ENCODE data around the gene SLC17A2.

Gene SLC17A2

GRCh38 chr6:25942561-25943147 is 12.2 kb upstream of the SLC17A2 start:
- Histone ChIP-seq H3K56ac (ENCODE audit: low read length) (no peak overlapping the region), H3K79me2 (ENCODE audit: control insufficient read depth, insufficient read depth, low read length) (no peaks in the 10 kb centered on the region), H3K4ac (ENCODE audit: low read depth, low read length) (no peak overlapping the region), H3K27me3 (ENCODE audit: insufficient read depth, low read length, poor library complexity) (no peaks in the 10 kb centered on the region), H4K5ac (ENCODE audit: low read length) (no peak overlapping the region), H4K8ac (ENCODE audit: low read depth, low read length) (no peak overlapping the region), H3K79me1 (ENCODE audit: low read length) (no peaks in the 10 kb centered on the region), H3K4me1 (ENCODE audit: control insufficient read depth, low read depth, low read length) (no peaks in the 10 kb centered on the region), H3K4me3 (ENCODE audit: low read length) (no peak overlapping the region), H3K36me3 (ENCODE audit: control insufficient read depth, insufficient read depth, low read length) (no peaks in the 10 kb centered on the region), H3K9ac (ENCODE audit: low read length) (no peak overlapping the region), H2BK5ac (ENCODE audit: low read length) (no peak overlapping the region), H2BK120ac (ENCODE audit: low read depth, low read length) (no peak overlapping the region), H3K18ac (ENCODE audit: low read length) (no peak overlapping the region), H2AK5ac (ENCODE audit: low read length) (no peak overlapping the region), H3K4me2 (ENCODE audit: low read length) (no peak overlapping the region), H3K23ac (ENCODE audit: low read length) (no peak overlapping the region), H3K27ac (ENCODE audit: low read depth, low read length) (no peak overlapping the region), H2BK15ac (replicated peaks; ENCODE audit: low read depth) (no peak overlapping the region)
- peak; percentile 49 for DNase-seq
- WGBS (ENCODE audit: extremely low coverage, insufficient coverage, low lambda C conversion rate), result 100% methylated on average over 1 of the region's 3 CpGs

GRCh38 chr6:25939593-25939992 is 9.1 kb upstream of the SLC17A2 start:
- Histone ChIP-seq H3K4ac (ENCODE audit: low read depth, low read length) (no peak overlapping the region), H2BK5ac (ENCODE audit: low read length) (no peak overlapping the region), H4K8ac (ENCODE audit: low read depth, low read length) (no peak overlapping the region), H3K56ac (ENCODE audit: low read length) (no peak overlapping the region), H3K27me3 (ENCODE audit: insufficient read depth, low read length, poor library complexity) (no peaks in the 10 kb centered on the region), H3K9ac (ENCODE audit: low read length) (no peak overlapping the region), H3K36me3 (ENCODE audit: control insufficient read depth, insufficient read depth, low read length) (no peaks in the 10 kb centered on the region), H4K5ac (ENCODE audit: low read length) (no peak overlapping the region), H3K4me3 (ENCODE audit: low read length) (no peak overlapping the region), H3K23ac (ENCODE audit: low read length) (no peak overlapping the region), H3K79me2 (ENCODE audit: control insufficient read depth, insufficient read depth, low read length) (no peaks in the 10 kb centered on the region), H3K4me1 (ENCODE audit: control insufficient read depth, low read depth, low read length) (no peaks in the 10 kb centered on the region), H2AK5ac (ENCODE audit: low read length) (no peak overlapping the region), H3K18ac (ENCODE audit: low read length) (no peak overlapping the region), H3K27ac (ENCODE audit: low read depth, low read length) (no peak overlapping the region), H2BK120ac (ENCODE audit: low read depth, low read length) (no peak overlapping the region), H3K4me2 (ENCODE audit: low read length) (no peak overlapping the region), H2BK15ac (replicated peaks; ENCODE audit: low read depth) (no peak overlapping the region), H3K79me1 (ENCODE audit: low read length) (no peaks in the 10 kb centered on the region)
- DNase-seq, result no peak
- no CpG with 5 or more reads among the region's 2 CpGs for WGBS (ENCODE audit: extremely low coverage, insufficient coverage, low lambda C conversion rate)

GRCh38 chr6:25935953-25936352 is 5.5 kb upstream of the SLC17A2 start:
- H3K23ac ChIP-seq (ENCODE audit: low read length), result no peak overlapping the region
- H2BK15ac ChIP-seq (replicated peaks; ENCODE audit: low read depth), result no peak overlapping the region
- no peak for DNase-seq
- H3K4me1 ChIP-seq (ENCODE audit: control insufficient read depth, low read depth, low read length), result no peaks in the 10 kb centered on the region
- H3K27ac ChIP-seq (ENCODE audit: low read depth, low read length), result no peak overlapping the region
- no peak overlapping the region for H3K4ac ChIP-seq (ENCODE audit: low read depth, low read length)
- no peak overlapping the region for H3K4me2 ChIP-seq (ENCODE audit: low read length)
- no peaks in the 10 kb centered on the region for H3K36me3 ChIP-seq (ENCODE audit: control insufficient read depth, insufficient read depth, low read length)
- H4K8ac ChIP-seq (ENCODE audit: low read depth, low read length), result no peak overlapping the region
- H3K79me1 ChIP-seq (ENCODE audit: low read length), result no peaks in the 10 kb centered on the region
- H2BK120ac ChIP-seq (ENCODE audit: low read depth, low read length), result no peak overlapping the region
- no peak overlapping the region for H3K9ac ChIP-seq (ENCODE audit: low read length)
- H4K5ac ChIP-seq (ENCODE audit: low read length), result no peak overlapping the region
- H3K79me2 ChIP-seq (ENCODE audit: control insufficient read depth, insufficient read depth, low read length), result no peaks in the 10 kb centered on the region
- WGBS (ENCODE audit: extremely low coverage, insufficient coverage, low lambda C conversion rate), result no CpG with 5 or more reads among the region's 5 CpGs
- H2AK5ac ChIP-seq (ENCODE audit: low read length), result no peak overlapping the region
- no peak overlapping the region for H2BK5ac ChIP-seq (ENCODE audit: low read length)
- H3K18ac ChIP-seq (ENCODE audit: low read length), result no peak overlapping the region
- no peak overlapping the region for H3K56ac ChIP-seq (ENCODE audit: low read length)
- no peak overlapping the region for H3K4me3 ChIP-seq (ENCODE audit: low read length)
- H3K27me3 ChIP-seq (ENCODE audit: insufficient read depth, low read length, poor library complexity), result no peaks in the 10 kb centered on the region

GRCh38 chr6:25934735-25935313 is 4.3 kb upstream of the SLC17A2 start:
- H4K8ac ChIP-seq (ENCODE audit: low read depth, low read length), result no peak overlapping the region
- no peak overlapping the region for H3K18ac ChIP-seq (ENCODE audit: low read length)
- no peak overlapping the region for H3K27ac ChIP-seq (ENCODE audit: low read depth, low read length)
- no peak overlapping the region for H3K9ac ChIP-seq (ENCODE audit: low read length)
- no CpG with 5 or more reads among the region's 3 CpGs for WGBS (ENCODE audit: extremely low coverage, insufficient coverage, low lambda C conversion rate)
- no peak overlapping the region for H3K56ac ChIP-seq (ENCODE audit: low read length)
- H3K79me1 ChIP-seq (ENCODE audit: low read length), result no peaks in the 10 kb centered on the region
- H2BK5ac ChIP-seq (ENCODE audit: low read length), result no peak overlapping the region
- no peaks in the 10 kb centered on the region for H3K27me3 ChIP-seq (ENCODE audit: insufficient read depth, low read length, poor library complexity)
- no peak for DNase-seq
- H2BK15ac ChIP-seq (replicated peaks; ENCODE audit: low read depth), result no peak overlapping the region
- no peak overlapping the region for H3K23ac ChIP-seq (ENCODE audit: low read length)
- H2AK5ac ChIP-seq (ENCODE audit: low read length), result no peak overlapping the region
- no peaks in the 10 kb centered on the region for H3K4me1 ChIP-seq (ENCODE audit: control insufficient read depth, low read depth, low read length)
- H3K4ac ChIP-seq (ENCODE audit: low read depth, low read length), result no peak overlapping the region
- no peaks in the 10 kb centered on the region for H3K36me3 ChIP-seq (ENCODE audit: control insufficient read depth, insufficient read depth, low read length)
- H3K4me3 ChIP-seq (ENCODE audit: low read length), result no peak overlapping the region
- no peaks in the 10 kb centered on the region for H3K79me2 ChIP-seq (ENCODE audit: control insufficient read depth, insufficient read depth, low read length)
- H3K4me2 ChIP-seq (ENCODE audit: low read length), result no peak overlapping the region
- no peak overlapping the region for H2BK120ac ChIP-seq (ENCODE audit: low read depth, low read length)
- H4K5ac ChIP-seq (ENCODE audit: low read length), result no peak overlapping the region

GRCh38 chr6:25934156-25934555 is 3.7 kb upstream of the SLC17A2 start:
- Histone ChIP-seq H3K4ac (ENCODE audit: low read depth, low read length) (no peak overlapping the region), H3K79me2 (ENCODE audit: control insufficient read depth, insufficient read depth, low read length) (no peaks in the 10 kb centered on the region), H2AK5ac (ENCODE audit: low read length) (no peak overlapping the region), H3K27ac (ENCODE audit: low read depth, low read length) (no peak overlapping the region), H3K4me1 (ENCODE audit: control insufficient read depth, low read depth, low read length) (no peaks in the 10 kb centered on the region), H3K9ac (ENCODE audit: low read length) (no peak overlapping the region), H2BK5ac (ENCODE audit: low read length) (no peak overlapping the region), H3K56ac (ENCODE audit: low read length) (no peak overlapping the region), H3K79me1 (ENCODE audit: low read length) (no peaks in the 10 kb centered on the region), H3K27me3 (ENCODE audit: insufficient read depth, low read length, poor library complexity) (no peaks in the 10 kb centered on the region), H4K8ac (ENCODE audit: low read depth, low read length) (no peak overlapping the region), H3K4me2 (ENCODE audit: low read length) (no peak overlapping the region), H3K18ac (ENCODE audit: low read length) (no peak overlapping the region), H3K4me3 (ENCODE audit: low read length) (no peak overlapping the region), H2BK120ac (ENCODE audit: low read depth, low read length) (no peak overlapping the region), H2BK15ac (replicated peaks; ENCODE audit: low read depth) (no peak overlapping the region), H3K36me3 (ENCODE audit: control insufficient read depth, insufficient read depth, low read length) (no peaks in the 10 kb centered on the region), H4K5ac (ENCODE audit: low read length) (no peak overlapping the region), H3K23ac (ENCODE audit: low read length) (no peak overlapping the region)
- no CpG with 5 or more reads among the region's 2 CpGs for WGBS (ENCODE audit: extremely low coverage, insufficient coverage, low lambda C conversion rate)
- DNase-seq, result no peak

- Histone ChIP-seq H3K27me3 (ENCODE audit: insufficient read depth, low read length, poor library complexity) (no peaks in the 10 kb centered on the region), H3K36me3 (ENCODE audit: control insufficient read depth, insufficient read depth, low read length) (no peaks in the 10 kb centered on the region), H2BK5ac (ENCODE audit: low read length) (no peak overlapping the region), H3K23ac (ENCODE audit: low read length) (no peak overlapping the region), H3K9ac (ENCODE audit: low read length) (no peak overlapping the region), H3K4me2 (ENCODE audit: low read length) (no peak overlapping the region), H4K5ac (ENCODE audit: low read length) (no peak overlapping the region), H3K4ac (ENCODE audit: low read depth, low read length) (no peak overlapping the region), H2BK120ac (ENCODE audit: low read depth, low read length) (no peak overlapping the region), H2AK5ac (ENCODE audit: low read length) (no peak overlapping the region), H3K79me2 (ENCODE audit: control insufficient read depth, insufficient read depth, low read length) (no peaks in the 10 kb centered on the region), H3K56ac (ENCODE audit: low read length) (no peak overlapping the region), H3K4me3 (ENCODE audit: low read length) (no peak overlapping the region), H3K4me1 (ENCODE audit: control insufficient read depth, low read depth, low read length) (no peaks in the 10 kb centered on the region), H4K8ac (ENCODE audit: low read depth, low read length) (no peak overlapping the region), H3K79me1 (ENCODE audit: low read length) (no peaks in the 10 kb centered on the region), H2BK15ac (replicated peaks; ENCODE audit: low read depth) (no peak overlapping the region), H3K27ac (ENCODE audit: low read depth, low read length) (no peak overlapping the region), H3K18ac (ENCODE audit: low read length) (no peak overlapping the region)
- DNase-seq, result no peak
- no CpG with 5 or more reads among the region's 1 CpG for WGBS (ENCODE audit: extremely low coverage, insufficient coverage, low lambda C conversion rate)
Observed at GRCh38 chr6:25931411-25931709, 869 bp upstream of the SLC17A2 start.

All from mesendoderm (in vitro differentiated cells).